ENCODE results near the gene GOLT1A. TPM values are rescaled to one million over a fixed set of nuclear protein-coding genes. Genes with fewer than 3 reads are reported as not detected.

The GOLT1A gene
- total RNA-seq, 1 experiment from 2014 or later = 0.49 TPM

- ChIA-PET POLR2A (interaction anchor here (0.6 kb wide), 1 partner anchor 470 kb away, joined by 4 read pairs; no protein-coding TSS in a partner anchor), CTCF (no interaction called here)
- in situ Hi-C loops (cut with HindIII; ENCODE audit: low pct_unique_long_range_greater_than_20kb, low sequenced_read_pairs) (no loop called here), intact Hi-C loops (cut with micrococcal nuclease; ENCODE audit: unreplicated experiment) (no loop called here)
- ATAC-seq (no peak), DNase-seq (ENCODE audit: low read depth, low spot score) (no peak)
- TF ChIP-seq CTCF (IDR thresholded peaks at IDR 0.05) (no peak), TCF7L2 (IDR thresholded peaks at IDR 0.05; ENCODE audit: low read depth, low read length) (no peak), SIN3A (IDR thresholded peaks at IDR 0.05; ENCODE audit: borderline replicate concordance, insufficient read depth, low read depth, low read length) (no peak), REST (IDR thresholded peaks at IDR 0.05; ENCODE audit: insufficient read depth in 1 of 2, low read depth in 2 of 2, low read length in 1 of 2) (no peak), POLR2AphosphoS5 (IDR thresholded peaks at IDR 0.05; ENCODE audit: low read depth, low read length) (no peak)
- no TSS peak for BruUV-seq (replicated peaks)
- H3K27ac ChIP-seq (ENCODE audit: low read length) = no peak overlapping the region
- no peaks in the 10 kb centered on the region for H3K9me3 ChIP-seq (ENCODE audit: control insufficient read depth, insufficient read depth, low read depth, low read length)
- H3K36me3 ChIP-seq (ENCODE audit: control insufficient read depth, insufficient read depth, low read length) = no peaks in the 10 kb centered on the region
- H3K4me3 ChIP-seq (ENCODE audit: low read depth in 2 of 2, low read length in 2 of 2) = no peak overlapping the region
- H3K4me1 ChIP-seq (ENCODE audit: control insufficient read depth, insufficient read depth, low read length) = no peaks in the 10 kb centered on the region
- peaks cover 3% of the 10 kb centered on the region for H3K27me3 ChIP-seq (ENCODE audit: control insufficient read depth, insufficient read depth, low read length)
Observed at GRCh38 chr1:204194771-204195170, 19.0 kb downstream of the GOLT1A start.

- DNase-seq (ENCODE audit: low read depth, low spot score) (no peak), ATAC-seq (no peak)
- CTCF ChIA-PET = interaction anchor here (0.7 kb wide), 1 partner anchor 492 kb away, joined by 3 read pairs; no protein-coding TSS in a partner anchor
- Histone ChIP-seq H3K27me3 (ENCODE audit: control insufficient read depth, insufficient read depth, low read length) (peaks cover 10% of the 10 kb centered on the region), H3K4me3 (ENCODE audit: low read depth in 2 of 2, low read length in 2 of 2) (no peak overlapping the region), H3K27ac (ENCODE audit: low read length) (no peak overlapping the region), H3K4me1 (ENCODE audit: control insufficient read depth, insufficient read depth, low read length) (no peaks in the 10 kb centered on the region), H3K9me3 (ENCODE audit: control insufficient read depth, insufficient read depth, low read depth, low read length) (no peaks in the 10 kb centered on the region), H3K36me3 (ENCODE audit: control insufficient read depth, insufficient read depth, low read length) (no peaks in the 10 kb centered on the region)
- POLR2A ChIA-PET = no interaction called here
- TF ChIP-seq SIN3A (IDR thresholded peaks at IDR 0.05; ENCODE audit: borderline replicate concordance, insufficient read depth, low read depth, low read length) (no peak), POLR2AphosphoS5 (IDR thresholded peaks at IDR 0.05; ENCODE audit: low read depth, low read length) (no peak), REST (IDR thresholded peaks at IDR 0.05; ENCODE audit: insufficient read depth in 1 of 2, low read depth in 2 of 2, low read length in 1 of 2) (no peak), TCF7L2 (IDR thresholded peaks at IDR 0.05; ENCODE audit: low read depth, low read length) (no peak), CTCF (IDR thresholded peaks at IDR 0.05) (no peak)
- intact Hi-C loops (cut with micrococcal nuclease; ENCODE audit: unreplicated experiment) (no loop called here), in situ Hi-C loops (cut with HindIII; ENCODE audit: low pct_unique_long_range_greater_than_20kb, low sequenced_read_pairs) (no loop called here)
- BruUV-seq (replicated peaks) = no TSS peak
Observed at GRCh38 chr1:204194080-204194479, 19.7 kb downstream of the GOLT1A start.
